Astrocyte (in vitro differentiated cells and primary cell): ENCODE measurements around the gene CIT.

Experiments
- CTCF ChIP-seq: IDR thresholded peaks from 2 replicates; pipeline ENCODE4 v1.5.1; 2011; ENCODE audit warnings: low read depth, mild to moderate bottlenecking, inconsistent platforms, low read length, moderate library complexity; ENCODE audit not compliant: insufficient read depth
- EZH2 ChIP-seq: IDR thresholded peaks from 2 replicates; pipeline ENCODE4 v1.6.1; 2012; ENCODE audit warnings: mild to moderate bottlenecking, low read length, inconsistent platforms; ENCODE audit not compliant: insufficient read depth

DNA sequence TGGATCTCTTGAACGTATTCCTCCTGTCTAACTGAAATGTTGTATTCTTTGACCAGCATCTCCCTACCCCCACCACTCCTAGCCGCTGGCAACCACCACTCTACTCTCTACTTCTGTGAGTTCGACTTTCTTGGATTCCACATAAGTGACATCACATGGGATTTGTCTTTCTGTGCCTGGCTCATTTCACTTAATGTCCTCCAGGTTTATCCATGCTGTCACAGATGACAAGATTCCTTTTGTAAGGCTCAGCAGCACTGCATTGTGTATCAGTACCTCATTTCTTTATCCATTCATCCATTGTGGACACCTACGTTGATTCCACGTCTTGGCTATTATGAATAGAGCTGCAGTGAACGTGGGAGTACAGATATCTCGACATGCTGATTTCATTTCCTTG is 198.7 kb downstream of the CIT start:
- TF ChIP-seq EZH2 = no peak
- TF ChIP-seq CTCF = no peak
